GM19043 (cell line): Measurements from ENCODE around the gene ZNF732.
"Not testable (repeated sequence)": the region's sequence is repeated elsewhere in the genome, so short reads cannot be mapped to it uniquely, and the experiment has no call there.

Experiments used
- ATAC-seq: cut with Tn5 transposase; IDR thresholded peaks from one replicate; pipeline ENCODE4 v1.9.1; 2021; ENCODE audit warnings: low read depth; ENCODE audit not compliant: unreplicated experiment

ZNF732 gene

GRCh38 chr4:304969-305680, at the start of gene ZNF732:
Gene ZNF732 (minus strand): TSS chr4:305474. CDS start chr4:305310, 164 bp downstream.
- no peak for ATAC-seq

GRCh38 chr4:340011-340410, 34.7 kb upstream of the ZNF732 start:
- no peak for ATAC-seq

GRCh38 chr4:338759-339097, 33.5 kb upstream of the ZNF732 start:
- ATAC-seq = no peak

DNA sequence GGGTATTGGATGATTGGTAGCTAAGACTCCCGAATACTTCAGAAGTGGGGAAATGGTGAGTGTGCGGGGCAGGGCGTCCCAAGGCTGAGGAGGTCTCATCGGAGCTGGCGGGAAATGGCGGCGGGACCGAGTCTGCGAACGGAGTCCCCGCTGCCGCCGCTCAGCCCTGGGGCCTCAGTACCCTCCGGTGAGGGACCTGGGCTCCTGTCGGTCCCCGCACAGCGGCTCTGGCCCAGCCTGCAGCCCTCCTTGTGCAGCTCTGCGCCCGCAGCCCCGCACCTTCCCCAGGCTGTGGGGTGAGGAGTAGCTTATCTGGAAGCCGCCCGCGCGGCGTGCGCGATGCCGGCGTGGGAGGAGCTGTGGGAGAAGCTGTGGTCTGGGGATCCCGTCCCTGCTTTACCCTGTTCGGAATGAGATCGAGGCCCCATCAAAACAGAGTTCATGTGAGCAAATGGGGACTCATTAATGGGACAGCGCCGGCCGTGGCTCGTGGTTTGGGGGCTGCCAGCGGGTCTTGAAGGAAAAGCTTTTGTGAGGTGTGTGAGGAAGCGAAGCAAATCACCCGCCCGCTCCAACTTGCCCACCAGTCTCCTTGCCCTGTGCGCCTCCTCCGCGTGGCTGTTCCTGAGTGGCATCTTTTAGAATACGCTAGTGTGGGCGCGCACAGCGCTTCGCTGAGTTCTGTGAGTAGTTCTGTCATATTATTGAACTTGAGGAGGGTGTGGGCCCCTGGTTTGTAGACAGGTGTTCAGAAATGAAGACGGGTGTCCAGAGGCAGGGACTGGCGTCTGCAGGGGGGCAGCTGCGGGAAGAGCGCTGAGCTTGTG, 32.9 kb upstream of the ZNF732 start:
- ATAC-seq = peak; percentile 26

- ATAC-seq = peak; percentile 91
These were observed 32.1 kb upstream of the ZNF732 start, which contains the start of gene ZNF141 for GRCh38 chr4:337143-337931. Gene ZNF141 (plus strand): TSS chr4:337814. CDS start chr4:337984, 170 bp downstream.

GRCh38 chr4:336893-337142, 31.5 kb upstream of the ZNF732 start:
- peak; percentile 2 for ATAC-seq

DNA sequence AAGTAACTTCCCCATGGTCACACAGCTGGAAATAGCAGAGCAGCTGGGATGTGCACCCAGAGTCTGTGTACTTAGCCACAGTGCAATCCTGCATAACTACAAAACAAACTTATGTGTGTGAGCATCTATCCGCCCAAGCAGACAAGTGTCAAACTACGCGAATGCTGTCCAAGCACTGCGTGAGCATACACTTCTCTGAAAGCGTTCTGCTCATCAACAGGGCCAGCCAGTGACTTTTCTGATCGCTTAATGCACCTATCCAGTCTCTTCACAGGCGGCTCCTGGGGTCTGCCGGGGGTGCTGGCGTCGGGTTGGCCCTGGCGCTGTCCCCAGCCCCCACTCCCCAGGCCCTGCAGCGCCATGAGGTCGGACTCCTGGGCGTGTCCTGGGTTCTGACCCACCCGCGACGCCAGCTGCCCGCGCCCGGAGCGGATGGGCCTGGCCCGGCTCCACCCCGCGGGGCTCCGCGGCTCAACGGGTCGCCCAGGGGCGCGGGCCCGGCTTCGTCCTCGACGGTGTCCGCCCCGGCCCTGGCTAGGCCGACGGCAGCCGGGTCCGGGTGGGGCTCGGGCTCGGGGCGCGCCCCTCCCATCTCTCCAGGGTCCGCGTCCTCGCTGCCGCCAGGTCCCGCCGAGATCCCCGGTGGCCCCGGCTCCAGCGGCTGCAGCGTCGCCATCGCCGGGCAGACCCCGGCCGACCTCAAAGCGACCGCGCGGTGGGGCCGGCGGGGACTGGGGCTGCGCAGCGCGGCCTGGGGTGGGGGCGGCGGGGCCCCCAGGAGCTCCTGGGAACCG, 31.0 kb upstream of the ZNF732 start:
- no peak for ATAC-seq

DNA sequence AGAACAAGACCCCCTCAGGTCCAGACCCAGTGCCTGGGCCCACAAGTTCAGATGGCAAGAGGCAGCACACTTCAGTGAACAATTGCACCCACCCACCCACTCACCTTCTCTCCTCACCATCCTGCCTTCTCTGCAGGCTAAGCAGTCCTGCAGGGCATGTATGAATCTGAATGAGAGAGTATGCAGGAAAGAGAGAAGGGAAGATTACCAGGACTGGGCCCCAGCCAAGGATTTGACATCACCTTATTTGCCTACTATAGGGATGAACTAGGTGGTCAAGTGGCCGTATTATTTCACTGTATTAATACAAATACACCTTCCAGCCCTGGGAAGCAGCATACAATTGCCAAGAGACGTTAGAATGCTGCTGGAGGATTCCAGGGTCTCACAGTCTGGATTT, 30.2 kb upstream of the ZNF732 start:
- ATAC-seq = no peak

GRCh38 chr4:328729-329128, 23.5 kb upstream of the ZNF732 start:
- no peak for ATAC-seq

GRCh38 chr4:314296-314903, 9.1 kb upstream of the ZNF732 start:
- no peak for ATAC-seq

DNA sequence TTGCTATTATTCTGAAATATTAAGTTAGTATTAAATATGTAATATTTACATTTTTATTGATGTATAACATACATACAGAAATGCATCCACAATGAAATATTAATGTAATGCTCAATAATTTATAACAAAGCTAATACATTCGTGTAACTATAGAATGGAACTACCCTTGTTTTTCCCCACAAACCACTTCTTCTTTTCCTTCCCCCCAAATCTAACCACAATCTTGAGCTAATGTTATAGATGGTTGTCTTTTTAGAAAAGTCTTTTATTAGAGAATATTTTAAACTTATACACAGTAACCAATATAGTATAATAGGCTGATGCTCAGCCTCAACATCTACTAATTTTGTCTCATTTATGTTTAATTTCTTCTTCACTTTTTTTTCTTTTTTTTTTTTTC, 4.5 kb upstream of the ZNF732 start:
- ATAC-seq = no peak

DNA sequence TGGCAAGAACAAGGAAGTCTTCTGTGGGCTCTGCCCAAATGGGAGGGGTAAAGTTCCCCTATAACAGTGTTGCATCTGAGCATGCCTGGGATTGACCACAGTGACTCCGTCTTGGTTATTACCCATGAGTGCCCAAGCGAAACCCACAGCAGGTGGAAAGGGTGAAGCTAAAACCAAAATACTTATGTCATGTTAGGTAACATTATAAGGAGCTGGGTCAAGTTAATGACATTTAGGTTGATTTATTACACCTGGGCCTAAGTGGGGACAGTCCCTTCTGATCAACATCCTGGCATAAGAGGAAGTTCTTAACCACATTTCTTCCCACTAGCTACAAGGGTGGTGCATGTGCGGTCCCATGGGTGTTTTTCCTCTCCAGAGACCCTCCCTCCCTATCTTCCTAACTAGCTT, 1.3 kb upstream of the ZNF732 start:
- peak; percentile 61 for ATAC-seq

GRCh38 chr4:304516-304915, 758 bp downstream of the ZNF732 start:
- not testable (repeated sequence) for ATAC-seq

DNA sequence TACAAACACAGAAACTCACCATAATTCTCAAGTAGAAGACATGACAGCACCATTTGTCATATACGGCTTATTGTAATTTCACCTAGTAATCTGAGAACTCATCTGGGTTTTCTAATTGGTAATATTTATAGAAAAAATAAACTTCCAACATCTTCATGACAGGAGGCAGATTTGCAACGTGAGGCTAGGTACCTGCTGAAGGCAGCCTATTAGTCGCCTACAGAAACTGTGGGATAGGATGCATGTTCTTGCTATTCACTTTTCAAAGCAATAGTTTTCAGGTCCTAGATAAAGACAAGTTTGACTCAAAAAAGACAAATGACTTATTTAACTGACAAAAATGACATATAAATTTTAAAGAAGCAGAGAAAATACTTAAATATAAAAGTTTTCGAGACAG, 2.9 kb downstream of the ZNF732 start:
- no peak for ATAC-seq

- ATAC-seq = no peak
These were observed 10.5 kb downstream of the ZNF732 start for GRCh38 chr4:294732-295131.

- no peak for ATAC-seq
These were observed 16.4 kb downstream of the ZNF732 start for GRCh38 chr4:288891-289290.

DNA sequence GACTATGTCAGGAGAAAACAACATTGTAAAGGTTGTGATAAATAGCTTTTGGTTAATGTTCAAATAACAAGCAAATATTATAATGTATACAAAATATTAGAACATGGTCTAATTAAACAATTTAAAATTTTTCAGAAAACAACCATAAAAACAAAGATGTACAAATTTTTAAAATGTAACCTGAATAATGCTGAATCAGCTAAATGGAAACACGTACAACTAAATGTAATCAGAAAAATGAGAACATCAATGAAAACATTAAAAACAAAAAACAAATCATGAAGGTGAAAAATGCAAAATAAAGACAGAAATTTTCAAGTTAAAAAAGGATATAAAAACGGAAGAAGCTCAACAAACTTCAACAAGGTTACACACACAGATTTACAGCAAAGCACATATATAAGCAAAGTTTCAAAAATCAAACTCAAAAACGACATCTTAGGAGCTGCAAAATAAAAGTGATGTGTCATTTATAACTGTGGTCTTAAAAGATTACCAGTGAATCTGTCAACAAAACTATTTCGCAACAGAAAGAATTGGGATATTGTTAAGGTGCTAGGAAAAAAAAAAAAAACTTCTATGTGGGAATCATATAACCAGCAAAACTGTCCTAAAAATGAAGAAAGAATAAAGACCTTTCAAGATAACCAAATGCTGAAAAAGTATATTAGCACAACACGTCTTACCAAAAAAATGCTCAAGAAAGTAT, 31.8 kb downstream of the ZNF732 start:
- no peak for ATAC-seq

DNA sequence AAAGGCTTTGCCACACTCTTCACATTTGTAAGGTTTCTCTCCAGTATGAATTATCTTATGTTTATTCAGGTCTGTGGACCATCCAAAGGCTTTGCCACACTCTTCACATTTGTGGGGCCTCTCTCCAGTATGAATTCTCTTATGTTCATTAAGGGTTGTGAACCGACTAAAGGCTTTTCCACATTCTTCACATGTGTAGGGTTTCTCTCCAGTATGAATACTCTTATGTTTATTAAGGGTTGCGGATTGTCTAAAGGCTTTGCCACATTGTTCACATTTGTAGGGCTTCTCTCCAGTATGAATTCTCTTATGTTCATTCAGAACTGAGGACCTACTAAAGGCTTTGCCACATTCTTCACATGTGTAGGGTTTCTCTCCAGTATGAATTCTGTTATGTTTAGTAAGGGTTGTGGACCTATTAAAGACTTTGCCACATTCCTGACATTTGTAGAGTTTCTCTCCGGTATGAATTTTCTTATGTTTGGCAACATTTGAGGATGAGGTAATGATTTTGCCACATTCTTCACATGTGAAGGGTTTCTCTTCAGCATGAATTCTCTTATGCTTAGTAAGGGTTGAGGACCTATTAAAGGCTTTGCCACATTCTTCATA, 33.7 kb downstream of the ZNF732 start:
- no peak for ATAC-seq

- ATAC-seq = not testable (repeated sequence)
These were observed 46.0 kb downstream of the ZNF732 start for GRCh38 chr4:259240-259639.
